RWPE1 (cell line): ENCODE measurements around the gene KDM4B.

ENCODE experiments used
- CTCF ChIA-PET: fragments of 350-600 bp; sonication (Branson Sonifier 250); formaldehyde crosslinking; extraction: SDS; loops from one replicate; lab custom pipeline; 2021; lab: Yijun Ruan, JAX
- POLR2A ChIA-PET: fragments of 400-600 bp; formaldehyde crosslinking; extraction: SDS; loops from one replicate; lab custom pipeline; 2020; ENCODE audit warnings: antibody characterized with exemption; ENCODE audit not compliant: low non-redundant PET; lab: Yijun Ruan, JAX
- DNase-seq: peaks from one replicate; pipeline ENCODE4 v3.0.0; 2012; ENCODE audit warnings: low spot score
- H3K27ac ChIP-seq: fragments of 450-650 bp; 2 replicates; pipeline ENCODE4 v1.5.1; 2017
- TF ChIP-seq, protein P1 (sequence below): fragments of 450-650 bp; conservative IDR thresholded peaks from 2 replicates; pipeline ENCODE4 v1.5.1; 2017; ENCODE audit warnings: low read depth, mild to moderate bottlenecking

KDM4B gene

DNA sequence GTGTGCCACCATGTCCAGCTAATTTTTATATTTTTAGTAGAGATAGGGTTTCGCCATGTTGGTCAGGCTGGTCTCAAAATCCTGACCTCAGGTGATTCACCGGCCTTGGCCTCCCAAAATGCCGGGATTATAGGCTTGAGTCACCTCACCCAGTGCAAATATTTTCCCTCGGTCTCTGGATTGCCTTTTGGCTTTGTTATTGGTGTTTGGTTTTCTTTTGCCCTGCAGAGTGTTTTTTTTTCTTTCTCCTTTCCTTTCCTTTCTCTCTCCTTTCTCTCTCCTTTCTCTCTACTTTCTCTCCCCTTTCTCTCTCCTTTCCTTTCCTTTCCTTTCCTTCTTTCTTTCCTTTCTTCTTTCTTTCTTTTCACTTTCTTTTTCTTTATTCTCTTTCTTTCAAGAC, 33.2 kb downstream of the KDM4B start:
- TF ChIP-seq, protein P1, sequence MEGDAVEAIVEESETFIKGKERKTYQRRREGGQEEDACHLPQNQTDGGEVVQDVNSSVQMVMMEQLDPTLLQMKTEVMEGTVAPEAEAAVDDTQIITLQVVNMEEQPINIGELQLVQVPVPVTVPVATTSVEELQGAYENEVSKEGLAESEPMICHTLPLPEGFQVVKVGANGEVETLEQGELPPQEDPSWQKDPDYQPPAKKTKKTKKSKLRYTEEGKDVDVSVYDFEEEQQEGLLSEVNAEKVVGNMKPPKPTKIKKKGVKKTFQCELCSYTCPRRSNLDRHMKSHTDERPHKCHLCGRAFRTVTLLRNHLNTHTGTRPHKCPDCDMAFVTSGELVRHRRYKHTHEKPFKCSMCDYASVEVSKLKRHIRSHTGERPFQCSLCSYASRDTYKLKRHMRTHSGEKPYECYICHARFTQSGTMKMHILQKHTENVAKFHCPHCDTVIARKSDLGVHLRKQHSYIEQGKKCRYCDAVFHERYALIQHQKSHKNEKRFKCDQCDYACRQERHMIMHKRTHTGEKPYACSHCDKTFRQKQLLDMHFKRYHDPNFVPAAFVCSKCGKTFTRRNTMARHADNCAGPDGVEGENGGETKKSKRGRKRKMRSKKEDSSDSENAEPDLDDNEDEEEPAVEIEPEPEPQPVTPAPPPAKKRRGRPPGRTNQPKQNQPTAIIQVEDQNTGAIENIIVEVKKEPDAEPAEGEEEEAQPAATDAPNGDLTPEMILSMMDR = no peak
- ChIA-PET POLR2A (no interaction called here), CTCF (interaction anchor here (0.6 to 1.7 kb wide), 8 partner anchors 15 to 255 kb away, joined by 3 to 10 read pairs (median 3); no protein-coding TSS in a partner anchor)
- peak overlapping the region; percentile 70 for H3K27ac ChIP-seq
- DNase-seq = no peak

DNA sequence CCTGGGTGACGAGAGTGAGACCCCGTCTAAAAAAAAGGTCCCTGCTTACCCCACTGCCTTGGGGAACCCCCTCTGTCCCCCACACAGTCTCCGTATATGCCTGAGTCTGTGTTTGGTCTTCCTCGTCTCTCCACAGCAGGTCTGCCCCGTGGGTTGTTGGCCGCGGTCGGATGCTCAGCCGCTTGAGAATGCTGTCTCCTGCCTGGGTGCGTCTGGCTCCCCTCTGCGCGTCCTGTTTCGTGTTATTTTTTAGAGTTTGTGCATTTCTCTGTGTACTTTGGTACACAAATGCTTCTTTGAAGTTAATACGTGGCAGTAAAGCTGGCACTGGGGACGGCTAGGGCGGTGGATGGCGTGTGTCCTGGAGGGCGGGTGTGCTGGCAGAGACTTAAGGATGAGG, 34.9 kb downstream of the KDM4B start:
- H3K27ac ChIP-seq = no peak overlapping the region
- ChIA-PET POLR2A (no interaction called here), CTCF (no interaction called here)
- no peak for DNase-seq
- TF ChIP-seq, protein P1 = no peak

DNA sequence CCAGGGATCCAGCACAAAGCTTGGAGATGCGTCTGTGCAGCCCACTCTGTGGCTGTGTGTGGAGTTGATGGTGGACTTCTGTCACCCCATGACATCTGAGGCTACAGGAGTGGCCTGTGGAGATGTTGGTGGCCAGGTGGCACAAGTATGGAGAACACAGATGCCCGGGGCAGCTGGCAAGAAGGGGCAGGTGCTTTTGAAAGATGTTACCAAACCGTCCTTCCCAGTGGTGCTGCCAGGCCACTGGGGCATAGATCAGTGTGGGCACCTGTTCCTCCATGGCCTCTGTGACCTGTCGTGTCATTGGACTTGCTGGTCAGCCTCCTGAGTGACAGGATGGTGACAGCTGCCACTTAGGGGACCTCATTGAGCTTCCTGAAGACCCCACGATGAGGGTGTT, 36.2 kb downstream of the KDM4B start:
- ChIA-PET POLR2A (no interaction called here), CTCF (interaction anchor here (0.6 kb wide), 1 partner anchor 63 kb away, joined by 3 read pairs; no protein-coding TSS in a partner anchor)
- TF ChIP-seq, protein P1 = no peak

DNA sequence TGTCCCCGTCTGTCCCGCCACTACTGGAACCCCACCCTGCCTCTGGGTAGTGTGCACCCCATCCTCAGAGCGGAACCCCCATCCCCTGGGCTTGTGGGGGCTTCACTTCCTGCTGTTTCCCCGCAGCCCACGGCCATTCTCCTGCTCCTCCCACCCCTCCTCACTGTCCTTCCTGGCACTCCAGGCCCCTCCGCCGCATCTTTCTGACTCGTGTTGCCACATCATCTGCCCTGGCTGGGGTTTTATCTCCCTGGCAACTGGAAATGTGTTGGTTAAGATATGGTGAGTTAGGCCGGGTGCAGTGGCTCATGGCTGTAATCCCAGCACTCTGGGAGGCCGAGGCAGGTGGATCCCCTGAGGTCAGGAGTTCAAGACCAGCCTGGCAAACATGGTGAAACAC, 37.3 kb downstream of the KDM4B start:
- H3K27ac ChIP-seq = no peak overlapping the region
- no peak for DNase-seq
- CTCF ChIA-PET = interaction anchor here (0.7 kb wide), 1 partner anchor 10 kb away, joined by 3 read pairs; no protein-coding TSS in a partner anchor
- TF ChIP-seq, protein P1 = no peak
- POLR2A ChIA-PET = no interaction called here

More for the DNA sequence above, 36.2 kb downstream of the KDM4B start:
- DNase-seq = no peak
- H3K27ac ChIP-seq = no peak overlapping the region

DNA sequence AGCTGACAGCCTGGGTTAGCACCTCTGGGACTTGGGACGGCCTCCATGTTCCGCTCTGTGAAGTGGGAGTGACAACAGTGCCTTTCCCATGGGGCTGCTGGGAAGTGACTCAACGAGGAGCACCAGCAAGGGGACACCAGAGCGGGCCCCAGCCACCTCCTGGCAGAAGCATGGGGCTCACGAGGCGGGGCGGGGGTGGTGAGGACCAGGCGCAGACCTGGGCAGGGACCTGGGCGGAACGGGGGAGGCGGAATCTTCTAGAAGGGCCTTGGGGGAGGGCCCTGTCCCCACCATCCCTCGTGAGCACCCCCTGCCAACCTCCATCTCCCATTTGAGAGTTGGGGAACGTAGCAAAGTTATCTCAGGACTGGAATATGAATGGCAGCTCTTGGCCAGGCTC, 37.9 kb downstream of the KDM4B start:
- no peak for DNase-seq
- TF ChIP-seq, protein P1 = no peak
- ChIA-PET CTCF (no interaction called here), POLR2A (no interaction called here)
- H3K27ac ChIP-seq = no peak overlapping the region

DNA sequence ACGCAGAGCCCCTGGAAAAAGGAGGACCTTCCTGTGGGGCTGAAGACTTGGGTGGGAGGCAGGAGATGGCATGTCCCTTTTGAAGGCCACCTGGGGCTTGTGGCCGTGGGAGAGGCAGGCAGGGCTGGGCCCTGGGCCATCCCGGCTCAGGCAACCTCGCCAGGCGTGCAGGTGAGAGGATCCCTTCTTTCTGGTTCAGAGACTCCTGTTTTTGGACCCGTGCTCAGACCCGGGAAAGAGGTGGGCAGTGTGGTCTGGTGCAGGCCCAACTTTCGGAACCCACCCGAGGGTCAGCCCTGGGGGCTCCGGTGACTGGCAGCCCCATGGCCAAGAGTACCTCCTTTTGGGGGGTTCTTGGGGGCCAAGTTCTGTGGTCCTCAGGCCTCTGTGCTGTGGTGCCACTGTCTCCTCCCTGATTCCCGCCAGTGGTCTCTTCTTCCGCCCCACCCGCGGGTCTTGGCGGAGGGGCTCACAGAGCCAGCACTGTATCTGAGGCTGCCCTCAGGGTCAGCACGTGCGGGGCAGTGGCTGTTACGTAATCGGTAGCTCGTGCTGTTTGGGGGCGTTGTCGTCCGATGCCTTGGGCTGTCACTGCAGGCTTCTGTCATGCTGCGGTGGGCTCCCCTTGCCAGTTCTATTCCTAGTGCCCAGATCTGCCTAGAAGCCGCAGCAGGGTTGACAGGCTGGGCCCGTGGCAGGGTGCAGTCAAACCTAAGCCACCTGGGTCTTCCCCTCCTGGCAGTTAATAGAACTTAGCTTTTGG, 42.7 kb downstream of the KDM4B start:
- CTCF ChIA-PET = interaction anchor here (0.5 kb wide), 1 partner anchor 38 kb away, joined by 4 read pairs; no protein-coding TSS in a partner anchor
- peak overlapping the region; percentile 6; the same call in 1 of the 2 replicates for H3K27ac ChIP-seq

More for the DNA sequence above, 42.7 kb downstream of the KDM4B start:
- POLR2A ChIA-PET = no interaction called here
- TF ChIP-seq, protein P1 = no peak
- DNase-seq = no peak
